HCT116 (cell line): ENCODE measurements around the gene TMEM150A. TPM values are rescaled to one million over a fixed set of nuclear protein-coding genes. Genes with fewer than 3 reads are reported as not detected.

Experiments
- ATAC-seq: fragments of 200-7000 bp; cut with Tn5 transposase; 2 replicates; pipeline ENCODE4 v1.9.1; 2020; ENCODE audit warnings: mild to moderate bottlenecking, moderate library complexity
- BruUV-seq: library from RNA; stranded (reverse); fragments of 400-500 nt; replicated peaks from 2 replicates; lab custom pipeline; 2021; lab: Mats Ljungman, UMichigan
- CTCF ChIA-PET: fragments of 300-600 bp; sonication (Branson Sonifier 250); formaldehyde crosslinking; loops from one replicate; lab custom pipeline; 2021; ENCODE audit warnings: antibody characterized with exemption; lab: Charles Lee
- POLR2A ChIA-PET: fragments of 300-600, 350-600 bp; sonication (Branson Sonifier 250); formaldehyde crosslinking; loops from one replicate; lab custom pipeline; 2021; ENCODE audit warnings: antibody characterized with exemption; lab: Charles Lee
- RAD21 ChIA-PET, 2 experiments: fragments of 300-600 bp; sonication (Branson Sonifier 250); formaldehyde crosslinking; loops; one replicate each; lab custom pipeline; 2023; ENCODE audit warnings: low total read pairs in 2 of 2; ENCODE audit not compliant: uncharacterized antibody in 2 of 2, unreplicated experiment in 2 of 2, low non-redundant PET in 1 of 2; lab: Charles Lee
- DNase-seq: peaks from one replicate; pipeline ENCODE4 v3.0.0-alpha.2; 2010; ENCODE audit warnings: low read depth, low spot score
- H2AFZ ChIP-seq: fragments of 200-600 bp; shearing (Covaris generic), sonication (generic); 2 replicates; pipeline ENCODE4 v1.6.1; 2017; ENCODE audit warnings: low read depth, mixed run types, mixed read lengths, antibody characterized with exemption, low read length; ENCODE audit not compliant: poor library complexity, severe bottlenecking
- H3K27ac ChIP-seq: 2 replicates; pipeline ENCODE4 v1.5.1; 2012; ENCODE audit warnings: low read depth, low read length
- H3K27me3 ChIP-seq: fragments of 200-600 bp; sonication (generic); 2 replicates; pipeline ENCODE4 v1.6.1; 2016; ENCODE audit warnings: mixed run types, low read length, mixed read lengths; ENCODE audit not compliant: insufficient read depth
- H3K36me3 ChIP-seq, 2 experiments: fragments of 200-500 bp in 1 of 2; fragments of 200-600 bp in 1 of 2; sonication (Bioruptor generic) in 1 of 2; sonication (generic) in 1 of 2; 2 replicates each; pipeline versions ENCODE4 v1.5.1 to v1.6.1; 2014 to 2016; ENCODE audit warnings: low read length in 2 of 2, inconsistent platforms in 1 of 2, mixed read lengths in 1 of 2, mixed run types in 1 of 2; ENCODE audit not compliant: insufficient read depth in 2 of 2, control insufficient read depth in 1 of 2
- H3K4me1 ChIP-seq, 2 experiments: fragments of 200-600 bp in 1 of 2; sonication (generic) in 1 of 2; 2 replicates each; pipeline versions ENCODE4 v1.5.1 to v1.6.1; 2012 to 2017; ENCODE audit warnings: low read length in 2 of 2, inconsistent platforms in 1 of 2, mild to moderate bottlenecking in 1 of 2, mixed read lengths in 1 of 2, mixed run types in 1 of 2, moderate library complexity in 1 of 2; ENCODE audit not compliant: insufficient read depth in 2 of 2, control insufficient read depth in 1 of 2
- H3K4me2 ChIP-seq: fragments of 200-600 bp; sonication (generic); 2 replicates; pipeline ENCODE4 v1.6.1; 2017; ENCODE audit warnings: mixed run types, low read length, mixed read lengths
- H3K4me3 ChIP-seq, 2 experiments: fragments of 200-600 bp in 1 of 2; sonication (generic) in 1 of 2; replicated peaks in 1 of 2; 2 replicates each; pipeline ENCODE4 v1.5.1; 2011 to 2016; ENCODE audit warnings: low read length in 2 of 2, control low read depth in 1 of 2, low read depth in 1 of 2, mild to moderate bottlenecking in 1 of 2, mixed read lengths in 1 of 2, mixed run types in 1 of 2
- H3K79me2 ChIP-seq: fragments of 200-600 bp; sonication (generic); 2 replicates; pipeline ENCODE4 v1.6.1; 2017; ENCODE audit warnings: mild to moderate bottlenecking, mixed run types, low read length, moderate library complexity, mixed read lengths; ENCODE audit not compliant: insufficient read depth
- H3K9ac ChIP-seq: fragments of 200-600 bp; sonication (generic); 2 replicates; pipeline ENCODE4 v1.6.1; 2016; ENCODE audit warnings: low read length, mixed read lengths
- H3K9me2 ChIP-seq: fragments of 200-600 bp; sonication (generic), shearing (Covaris generic); 2 replicates; pipeline ENCODE4 v1.6.1; 2017; ENCODE audit warnings: mixed run types, mild to moderate bottlenecking, moderate library complexity; ENCODE audit not compliant: insufficient read depth
- H3K9me3 ChIP-seq, 2 experiments: fragments of 200-500 bp in 1 of 2; fragments of 200-600 bp in 1 of 2; sonication (Bioruptor generic) in 1 of 2; sonication (generic) in 1 of 2; 2 replicates each; pipeline ENCODE4 v1.6.1; 2014 to 2017; ENCODE audit warnings: low read length in 2 of 2, mixed read lengths in 2 of 2, inconsistent platforms in 1 of 2, low read depth in 1 of 2, mild to moderate bottlenecking in 1 of 2, mixed run types in 1 of 2, moderate library complexity in 1 of 2; ENCODE audit not compliant: control insufficient read depth in 1 of 2, insufficient read depth in 1 of 2
- H4K20me1 ChIP-seq: fragments of 200-600 bp; sonication (generic), shearing (Covaris generic); 2 replicates; pipeline ENCODE4 v1.6.1; 2017; ENCODE audit warnings: mixed run types, mild to moderate bottlenecking, moderate library complexity; ENCODE audit not compliant: insufficient read depth
- EGR1 ChIP-seq: IDR thresholded peaks from 2 replicates; pipeline ENCODE4 v1.6.1; 2012; ENCODE audit warnings: low read depth
- EZH2phosphoT487 ChIP-seq: fragments of 200-600 bp; IDR thresholded peaks from 2 replicates; pipeline ENCODE4 v1.6.1; 2018; ENCODE audit warnings: antibody characterized with exemption, borderline replicate concordance
- JUND ChIP-seq: IDR thresholded peaks from 2 replicates; pipeline ENCODE4 v1.6.1; 2012
- POLR2A ChIP-seq: IDR thresholded peaks from 2 replicates; pipeline ENCODE4 v1.7.0; 2011; ENCODE audit warnings: borderline replicate concordance; ENCODE audit not compliant: insufficient read depth, insufficient read length; ENCODE audit errors: extremely low read depth
- POLR2AphosphoS5 ChIP-seq: IDR thresholded peaks from 2 replicates; pipeline ENCODE4 v1.6.1; 2011; ENCODE audit warnings: mild to moderate bottlenecking, low read depth, low read length, moderate library complexity
- RAD21 ChIP-seq: IDR thresholded peaks from 2 replicates; pipeline ENCODE4 v1.6.1; 2012; ENCODE audit warnings: low read depth, mild to moderate bottlenecking
- SRF ChIP-seq: IDR thresholded peaks from 2 replicates; pipeline ENCODE4 v1.6.1; 2012; ENCODE audit warnings: low read depth
- TCF7L2 ChIP-seq: IDR thresholded peaks from 2 replicates; pipeline ENCODE4 v1.7.0; 2011; ENCODE audit warnings: borderline replicate concordance, inconsistent platforms; ENCODE audit not compliant: insufficient read depth, insufficient read length; ENCODE audit errors: extremely low read depth
- YY1 ChIP-seq: IDR thresholded peaks from 2 replicates; pipeline ENCODE4 v1.6.1; 2011; ENCODE audit warnings: low read length, low read depth, moderate library complexity, mild to moderate bottlenecking; ENCODE audit not compliant: insufficient replicate concordance; ENCODE audit errors: extremely low read depth
- ZFX ChIP-seq: fragments of 450-650 bp; IDR thresholded peaks from 2 replicates; pipeline ENCODE4 v1.6.1; 2017
- intact Hi-C: fragments of 100-400 bp; cut with micrococcal nuclease; formaldehyde crosslinking; loops from 2 replicates; pipeline ENCODE4 v1.10.0; 2022
- total RNA-seq: library from RNA; stranded (reverse); gene quantifications from one replicate; pipeline ENCODE4 v1.2.1, GENCODE V29; 2021; ENCODE audit not compliant: unreplicated experiment
- TF ChIP-seq, protein P1 (sequence below): IDR thresholded peaks from 2 replicates; pipeline ENCODE4 v1.6.1; 2012; ENCODE audit warnings: low read depth
- TF ChIP-seq, protein P2 (sequence below), 3 experiments: fragments of 200-600 bp in 1 of 3; sonication (generic) in 1 of 3; IDR thresholded peaks in 2 of 3; conservative IDR thresholded peaks in 1 of 3; 2 replicates each; pipeline ENCODE4 v1.5.1; 2012 to 2017; ENCODE audit warnings: low read depth in 2 of 3, low read length in 2 of 3, antibody characterized with exemption in 1 of 3, borderline replicate concordance in 1 of 3, control low read depth in 1 of 3, mild to moderate bottlenecking in 1 of 3, mixed read lengths in 1 of 3, mixed run types in 1 of 3, moderate library complexity in 1 of 3; ENCODE audit not compliant: insufficient read depth in 1 of 3
- TF ChIP-seq, protein P3 (sequence below): IDR thresholded peaks from 2 replicates; pipeline ENCODE4 v1.6.1; 2012

The TMEM150A gene
- total RNA-seq, 1 experiment from 2014 or later = 9.9 TPM

DNA sequence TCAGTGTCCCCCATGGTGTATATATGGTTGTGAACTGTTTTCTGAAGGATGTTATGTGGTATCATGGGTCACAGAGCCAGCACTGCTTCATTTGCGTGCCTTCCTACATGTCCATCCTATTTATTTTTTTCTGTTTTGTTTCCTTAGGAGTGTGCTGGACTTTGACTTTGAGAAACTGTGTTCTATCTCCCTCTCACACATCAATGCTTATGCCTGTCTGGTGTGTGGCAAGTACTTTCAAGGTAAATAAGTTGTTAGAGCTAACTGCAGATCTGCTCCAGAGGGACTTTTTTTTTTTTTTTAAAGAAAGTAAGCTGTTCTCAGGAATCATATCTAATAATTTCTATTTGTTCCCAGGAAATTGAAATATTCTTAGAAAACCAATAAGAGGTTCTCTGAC lies 18.8 kb upstream of the TMEM150A start (continued):
- TF ChIP-seq, protein P1, sequence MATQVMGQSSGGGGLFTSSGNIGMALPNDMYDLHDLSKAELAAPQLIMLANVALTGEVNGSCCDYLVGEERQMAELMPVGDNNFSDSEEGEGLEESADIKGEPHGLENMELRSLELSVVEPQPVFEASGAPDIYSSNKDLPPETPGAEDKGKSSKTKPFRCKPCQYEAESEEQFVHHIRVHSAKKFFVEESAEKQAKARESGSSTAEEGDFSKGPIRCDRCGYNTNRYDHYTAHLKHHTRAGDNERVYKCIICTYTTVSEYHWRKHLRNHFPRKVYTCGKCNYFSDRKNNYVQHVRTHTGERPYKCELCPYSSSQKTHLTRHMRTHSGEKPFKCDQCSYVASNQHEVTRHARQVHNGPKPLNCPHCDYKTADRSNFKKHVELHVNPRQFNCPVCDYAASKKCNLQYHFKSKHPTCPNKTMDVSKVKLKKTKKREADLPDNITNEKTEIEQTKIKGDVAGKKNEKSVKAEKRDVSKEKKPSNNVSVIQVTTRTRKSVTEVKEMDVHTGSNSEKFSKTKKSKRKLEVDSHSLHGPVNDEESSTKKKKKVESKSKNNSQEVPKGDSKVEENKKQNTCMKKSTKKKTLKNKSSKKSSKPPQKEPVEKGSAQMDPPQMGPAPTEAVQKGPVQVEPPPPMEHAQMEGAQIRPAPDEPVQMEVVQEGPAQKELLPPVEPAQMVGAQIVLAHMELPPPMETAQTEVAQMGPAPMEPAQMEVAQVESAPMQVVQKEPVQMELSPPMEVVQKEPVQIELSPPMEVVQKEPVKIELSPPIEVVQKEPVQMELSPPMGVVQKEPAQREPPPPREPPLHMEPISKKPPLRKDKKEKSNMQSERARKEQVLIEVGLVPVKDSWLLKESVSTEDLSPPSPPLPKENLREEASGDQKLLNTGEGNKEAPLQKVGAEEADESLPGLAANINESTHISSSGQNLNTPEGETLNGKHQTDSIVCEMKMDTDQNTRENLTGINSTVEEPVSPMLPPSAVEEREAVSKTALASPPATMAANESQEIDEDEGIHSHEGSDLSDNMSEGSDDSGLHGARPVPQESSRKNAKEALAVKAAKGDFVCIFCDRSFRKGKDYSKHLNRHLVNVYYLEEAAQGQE = no peak

DNA sequence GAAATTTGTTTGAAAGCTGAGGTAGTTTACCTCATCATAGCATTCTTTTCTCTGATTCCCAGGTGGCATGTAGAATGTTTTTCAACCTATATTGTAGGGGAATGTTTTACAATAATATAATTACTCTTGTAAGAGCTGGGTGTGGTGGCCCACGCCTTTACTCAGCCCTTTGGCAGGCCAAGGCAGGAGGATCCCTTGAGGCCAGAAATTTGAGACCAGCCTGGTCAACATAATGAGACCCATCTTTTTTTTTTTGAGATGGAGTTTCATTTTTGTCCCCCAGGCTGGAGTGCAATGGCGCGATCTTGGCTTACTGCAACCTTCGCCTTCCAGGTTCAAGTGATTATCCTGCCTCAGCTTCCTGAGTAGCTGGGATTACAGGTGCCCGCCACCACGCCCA lies 17.1 kb upstream of the TMEM150A start:
- ChIA-PET RAD21 (no interaction called here), POLR2A (no interaction called here), CTCF (interaction anchor here (2.0 kb wide), 1 partner anchor 18 kb away, joined by 7 read pairs; no protein-coding TSS in a partner anchor)
- Histone ChIP-seq H3K79me2 (peaks cover 79% of the 10 kb centered on the region), H3K4me1 (peaks cover 8 to 19% of the 10 kb centered on the region in 2 experiments; a peak in 3 of 4 replicates), H3K4me2 (no peak overlapping the region), H4K20me1 (no peaks in the 10 kb centered on the region), H3K9me3 (no peaks in the 10 kb centered on the region), H3K9me2 (no peaks in the 10 kb centered on the region), H2AFZ (no peak overlapping the region), H3K27ac (no peak overlapping the region), H3K36me3 (peaks cover 44 to 54% of the 10 kb centered on the region in 2 experiments), H3K27me3 (no peaks in the 10 kb centered on the region), H3K4me3 (no peak overlapping the region), H3K9ac (no peak overlapping the region)
- no peak for DNase-seq
- TF ChIP-seq, protein P2, sequence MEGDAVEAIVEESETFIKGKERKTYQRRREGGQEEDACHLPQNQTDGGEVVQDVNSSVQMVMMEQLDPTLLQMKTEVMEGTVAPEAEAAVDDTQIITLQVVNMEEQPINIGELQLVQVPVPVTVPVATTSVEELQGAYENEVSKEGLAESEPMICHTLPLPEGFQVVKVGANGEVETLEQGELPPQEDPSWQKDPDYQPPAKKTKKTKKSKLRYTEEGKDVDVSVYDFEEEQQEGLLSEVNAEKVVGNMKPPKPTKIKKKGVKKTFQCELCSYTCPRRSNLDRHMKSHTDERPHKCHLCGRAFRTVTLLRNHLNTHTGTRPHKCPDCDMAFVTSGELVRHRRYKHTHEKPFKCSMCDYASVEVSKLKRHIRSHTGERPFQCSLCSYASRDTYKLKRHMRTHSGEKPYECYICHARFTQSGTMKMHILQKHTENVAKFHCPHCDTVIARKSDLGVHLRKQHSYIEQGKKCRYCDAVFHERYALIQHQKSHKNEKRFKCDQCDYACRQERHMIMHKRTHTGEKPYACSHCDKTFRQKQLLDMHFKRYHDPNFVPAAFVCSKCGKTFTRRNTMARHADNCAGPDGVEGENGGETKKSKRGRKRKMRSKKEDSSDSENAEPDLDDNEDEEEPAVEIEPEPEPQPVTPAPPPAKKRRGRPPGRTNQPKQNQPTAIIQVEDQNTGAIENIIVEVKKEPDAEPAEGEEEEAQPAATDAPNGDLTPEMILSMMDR (IDR thresholded peaks at IDR 0.05 in 2 of 3, conservative IDR thresholded peaks at IDR 0.05 in 1 of 3; ENCODE audit: borderline replicate concordance in 1 of 3, insufficient read depth in 1 of 3, low read depth in 2 of 3, low read length in 2 of 3) = no peak
- TF ChIP-seq, protein P3, sequence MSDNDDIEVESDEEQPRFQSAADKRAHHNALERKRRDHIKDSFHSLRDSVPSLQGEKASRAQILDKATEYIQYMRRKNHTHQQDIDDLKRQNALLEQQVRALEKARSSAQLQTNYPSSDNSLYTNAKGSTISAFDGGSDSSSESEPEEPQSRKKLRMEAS = no peak
- TF ChIP-seq, protein P1 = no peak
- no peak for TF ChIP-seq POLR2A
- TF ChIP-seq TCF7L2 = no peak
- TF ChIP-seq RAD21 = no peak
- no peak for TF ChIP-seq EGR1
- TF ChIP-seq JUND = no peak
- no peak for TF ChIP-seq YY1
- TF ChIP-seq POLR2AphosphoS5 = no peak
- no peak for TF ChIP-seq ZFX
- TF ChIP-seq EZH2phosphoT487 = no peak
- TF ChIP-seq SRF = no peak
- intact Hi-C loops = no loop called here
- BruUV-seq = no TSS peak
- ATAC-seq = no peak
